HG03039 (cell line): ENCODE data around the gene IL17RB.

Source experiments
- ATAC-seq: cut with Tn5 transposase; IDR thresholded peaks from one replicate; pipeline ENCODE4 v1.9.1; 2021; ENCODE audit warnings: mild to moderate bottlenecking, moderate library complexity; ENCODE audit not compliant: unreplicated experiment

IL17RB gene

GRCh38 chr3:53811143-53811927, 35.0 kb upstream of the IL17RB start:
- ATAC-seq: no peak

- ATAC-seq: no peak
Observed at GRCh38 chr3:53812434-53812833, 33.9 kb upstream of the IL17RB start.

DNA sequence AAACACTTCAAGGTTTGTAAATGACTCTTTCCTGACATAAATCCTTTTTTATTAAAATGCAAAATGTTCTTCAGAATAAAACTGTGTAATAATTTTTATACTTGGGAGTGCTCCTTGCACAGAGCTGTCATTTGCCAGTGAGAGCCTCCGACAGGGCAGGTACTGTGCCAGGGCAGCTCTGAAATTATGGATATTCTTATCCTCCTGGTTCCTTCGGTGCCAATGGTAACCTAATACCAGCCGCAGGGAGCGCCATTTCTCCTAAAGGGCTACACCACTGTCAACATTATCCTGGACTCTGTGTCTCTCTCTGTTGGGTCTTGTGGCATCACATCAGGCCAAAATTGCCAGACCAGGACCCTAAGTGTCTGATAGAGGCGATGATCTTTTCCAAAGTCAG, 33.1 kb upstream of the IL17RB start:
- ATAC-seq: no peak

DNA sequence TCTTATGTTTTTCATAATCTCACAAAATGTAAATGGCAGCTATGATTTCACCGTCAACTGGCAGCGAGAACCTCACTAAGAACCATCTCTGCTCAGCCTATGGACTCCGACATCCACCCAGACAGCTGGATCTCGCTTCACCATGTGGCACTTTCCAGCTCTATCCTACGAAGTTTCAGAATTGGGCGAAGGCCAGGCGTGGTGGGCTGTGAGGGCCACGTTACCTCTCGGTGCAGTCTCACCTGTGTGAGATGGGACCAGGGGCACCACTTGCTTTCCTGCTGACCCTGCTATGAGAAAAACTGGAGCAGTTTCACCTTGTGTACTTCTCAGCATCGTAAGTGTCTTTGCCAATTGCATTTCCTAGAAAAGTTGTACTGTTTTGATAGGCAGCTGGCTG, 32.5 kb upstream of the IL17RB start:
- ATAC-seq: no peak

- ATAC-seq: no peak
Observed at GRCh38 chr3:53815067-53815466, 31.3 kb upstream of the IL17RB start.

- no peak for ATAC-seq
Observed at GRCh38 chr3:53815651-53816050, 30.7 kb upstream of the IL17RB start.

DNA sequence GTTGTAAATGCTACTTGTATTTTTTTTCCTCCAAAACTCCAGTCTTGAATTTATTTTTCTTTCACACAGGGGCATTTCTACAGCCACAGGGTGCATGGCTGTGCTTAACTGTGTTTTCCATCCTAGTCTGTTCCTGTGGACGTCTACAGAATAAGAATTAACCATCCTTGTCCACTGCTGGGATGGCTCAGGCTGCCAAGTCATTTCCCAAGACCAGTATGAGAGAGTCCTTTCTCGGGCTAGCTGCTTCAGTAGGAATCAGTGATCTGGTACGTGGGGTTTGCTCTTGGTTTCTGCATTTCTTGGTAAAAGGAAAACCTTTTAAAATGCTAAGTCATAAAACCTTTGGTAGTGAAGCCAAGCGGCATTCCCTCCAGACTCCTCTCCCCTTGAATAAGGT, 29.9 kb upstream of the IL17RB start:
- no peak for ATAC-seq

DNA sequence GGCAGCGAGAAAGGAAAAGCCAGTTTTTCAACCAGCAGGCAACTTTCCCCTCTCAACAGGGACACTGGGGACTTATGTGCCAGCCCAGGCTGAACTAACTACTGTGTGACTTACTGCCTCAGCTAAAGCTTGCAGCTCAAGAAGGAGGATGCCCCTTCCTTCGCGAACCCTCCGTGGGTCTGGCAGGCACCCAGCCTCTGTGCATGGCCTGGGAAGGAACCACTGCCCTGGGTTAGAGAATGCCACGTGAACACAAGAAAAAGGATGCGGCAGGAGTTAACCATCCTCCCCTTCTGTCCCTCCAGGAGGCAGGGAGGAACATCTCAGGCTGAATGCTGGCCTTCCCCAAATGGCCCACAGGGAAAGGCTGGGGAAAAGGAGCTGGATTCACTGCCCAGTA, 29.2 kb upstream of the IL17RB start:
- no peak for ATAC-seq

DNA sequence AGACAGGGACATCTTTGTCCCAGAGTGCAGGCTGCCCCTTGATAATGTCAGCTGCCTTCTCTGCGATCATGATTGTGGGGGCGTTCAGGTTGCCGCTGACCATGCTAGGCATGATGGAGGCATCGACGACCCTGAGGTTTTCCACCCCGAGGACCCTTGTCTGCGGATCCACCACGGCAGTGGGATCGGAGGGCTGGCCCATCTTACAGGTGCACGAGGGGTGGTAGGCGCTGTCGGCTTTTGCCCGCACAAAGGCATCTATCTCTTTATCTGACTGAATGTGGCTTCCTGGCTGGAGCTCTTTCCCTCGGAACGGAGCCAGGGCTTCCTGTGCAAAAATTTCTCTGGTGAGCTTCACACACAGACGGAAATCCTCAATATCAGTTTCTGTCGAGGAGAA, 28.6 kb upstream of the IL17RB start:
- ATAC-seq: no peak

GRCh38 chr3:53818221-53819162, 27.9 kb upstream of the IL17RB start:
- ATAC-seq: no peak

- no peak for ATAC-seq
Observed at GRCh38 chr3:53819163-53819868, 27.1 kb upstream of the IL17RB start.

- ATAC-seq: no peak
Observed at GRCh38 chr3:53820084-53820483, 26.3 kb upstream of the IL17RB start.

DNA sequence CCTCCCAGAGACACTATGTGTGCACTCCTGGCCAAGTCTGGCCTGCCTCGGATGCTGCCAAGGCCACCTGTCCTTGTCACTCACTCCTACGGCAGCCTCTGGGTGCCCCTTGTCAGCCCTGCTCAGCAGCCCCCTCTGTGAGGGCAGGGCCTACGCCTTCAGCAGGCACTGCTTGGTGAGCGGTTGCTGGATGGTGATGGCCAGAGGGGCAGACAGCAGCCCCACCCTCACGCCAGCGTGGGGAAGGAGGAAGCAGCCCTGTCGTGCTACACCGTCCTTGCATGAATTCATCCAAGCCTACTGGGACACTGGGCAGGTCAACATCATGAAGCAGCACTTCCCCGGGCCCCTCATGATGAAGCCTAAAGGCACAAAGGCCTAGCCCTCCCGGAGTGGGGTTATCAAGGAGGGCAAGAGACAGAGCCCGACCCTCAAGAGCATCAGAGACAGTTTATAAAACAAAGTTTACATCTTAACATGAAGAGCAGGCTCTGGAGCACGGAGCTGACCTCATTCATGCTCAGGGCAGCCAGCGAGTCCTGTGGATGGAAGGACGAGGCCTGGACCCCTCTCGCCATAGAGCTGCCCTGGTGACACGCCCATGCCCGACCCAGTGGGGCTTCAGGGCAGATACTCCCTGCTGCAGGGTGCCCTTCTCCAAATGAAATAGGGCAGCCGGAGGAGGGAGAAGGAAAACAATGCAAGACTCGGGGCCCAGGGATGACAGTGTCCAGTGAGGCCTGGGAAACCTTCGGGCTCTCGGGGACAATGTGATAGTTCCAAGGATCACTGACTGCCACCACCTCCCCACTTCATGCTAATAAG, 25.4 kb upstream of the IL17RB start:
- ATAC-seq: no peak

- no peak for ATAC-seq
Observed at GRCh38 chr3:53821631-53822121, 24.7 kb upstream of the IL17RB start.

DNA sequence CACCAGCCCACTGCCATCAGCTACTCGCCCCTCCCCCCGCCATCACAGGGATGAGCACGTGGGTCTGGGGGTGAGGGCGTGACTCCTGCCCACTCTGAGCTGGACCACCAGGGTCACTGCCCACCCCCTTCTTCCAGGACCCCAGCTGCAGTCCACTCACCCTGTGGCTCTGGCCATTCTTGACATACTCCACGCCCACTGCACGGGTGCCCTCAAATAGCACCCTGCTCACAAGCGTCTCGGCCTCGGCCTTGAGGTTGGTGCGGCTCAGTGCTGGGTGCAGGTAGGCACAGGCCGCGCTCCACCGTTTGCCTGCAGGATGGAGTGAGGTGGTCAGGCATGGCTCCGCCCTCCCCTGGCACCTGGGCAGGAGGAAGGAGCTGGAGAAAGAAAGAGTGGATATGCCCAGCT, 24.0 kb upstream of the IL17RB start:
- no peak for ATAC-seq

- no peak for ATAC-seq
Observed at GRCh38 chr3:53823026-53823955, 23.1 kb upstream of the IL17RB start.

DNA sequence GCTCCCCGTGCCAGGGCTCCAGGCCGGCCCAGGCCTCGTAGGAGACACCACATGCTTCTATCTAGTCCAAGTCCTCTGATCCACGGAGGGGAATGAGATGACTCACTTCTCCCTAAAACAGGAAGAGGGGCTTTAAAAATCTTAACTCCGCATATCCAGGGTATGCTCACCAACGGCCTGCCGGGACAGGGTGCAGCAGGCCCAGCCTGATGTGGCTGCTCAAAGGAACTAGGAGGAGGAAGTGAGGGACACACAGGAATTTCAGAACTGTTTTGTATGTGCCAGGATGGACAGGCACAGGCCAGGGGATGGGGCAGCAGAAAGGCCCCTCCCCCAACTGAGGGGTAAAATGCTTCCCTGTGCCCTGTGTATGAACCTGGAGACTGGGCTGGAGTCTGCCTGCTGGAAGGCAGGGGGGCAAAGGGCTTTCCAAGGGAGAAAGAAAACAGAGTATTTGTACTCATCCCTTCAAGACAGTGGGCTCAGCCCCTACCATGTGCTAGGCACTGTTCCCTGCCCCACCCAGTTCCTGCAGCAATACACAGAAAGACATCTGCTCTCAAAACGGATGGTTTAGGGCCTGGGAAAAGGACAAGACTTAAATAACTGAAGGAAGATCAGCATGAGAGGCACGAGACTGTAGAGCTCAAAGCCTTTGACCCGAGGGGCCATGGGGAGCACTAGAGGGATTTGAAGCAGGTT, 22.3 kb upstream of the IL17RB start:
- no peak for ATAC-seq

DNA sequence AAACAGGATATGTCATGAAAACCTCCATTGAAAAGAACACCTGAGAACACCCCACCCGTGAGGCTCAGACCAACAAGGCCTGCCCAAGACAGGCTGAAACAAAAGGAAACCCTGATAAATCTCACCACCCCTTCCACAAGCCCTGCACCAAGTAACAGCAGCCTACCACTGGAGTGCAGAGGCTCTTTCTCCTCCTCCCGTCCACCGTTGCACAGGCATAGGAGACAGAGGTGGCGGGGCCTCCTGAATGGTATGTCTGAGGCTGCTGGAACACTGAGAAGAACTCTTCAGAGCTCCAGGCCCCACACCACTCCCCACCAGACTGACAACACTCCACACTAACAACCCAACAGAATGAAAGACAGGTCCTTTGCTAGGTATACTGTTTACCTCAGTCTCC, 21.6 kb upstream of the IL17RB start:
- no peak for ATAC-seq

- ATAC-seq: no peak
Observed at GRCh38 chr3:53826048-53826447, 20.3 kb upstream of the IL17RB start.
